HepG2 (cell line): ENCODE results near the gene EEPD1. TPM values are rescaled to one million over a fixed set of nuclear protein-coding genes. Genes with fewer than 3 reads are reported as not detected.
A peak's percentile ranks its signal among the peaks of the same experiment; 100 is the strongest.

Source experiments
- ATAC-seq: fragments of 200-7000 bp; cut with Tn5 transposase; 3 replicates; pipeline ENCODE4 v1.9.1; 2020; ENCODE audit warnings: mild to moderate bottlenecking, moderate library complexity
- BruUV-seq: library from RNA; stranded (reverse); fragments of 400-500 nt; replicated peaks from 2 replicates; lab custom pipeline; 2021; lab: Mats Ljungman, UMichigan
- CTCF ChIA-PET: fragments of 300-600 bp; formaldehyde crosslinking; extraction: SDS; loops from one replicate; lab custom pipeline; 2021; ENCODE audit warnings: low total read pairs, inconsistent platforms, low intra/inter-chr PET ratio; lab: Yijun Ruan, JAX
- POLR2A ChIA-PET: fragments of 350-600 bp; sonication (Branson Sonifier 250); formaldehyde crosslinking; loops from one replicate; lab custom pipeline; 2020; ENCODE audit warnings: antibody characterized with exemption, inconsistent platforms; lab: Yijun Ruan, JAX
- DNase-seq: peaks from one replicate; pipeline ENCODE4 v3.0.0-alpha.2; 2015; ENCODE audit warnings: low spot score
- FAIRE-seq: peaks from 3 replicates; lab custom pipeline; 2011; peaks lifted over from hg19 to GRCh38; lab: Jason Lieb, UNC
- H2AFZ ChIP-seq: one replicate; pipeline ENCODE4 v1.6.1; 2011; ENCODE audit warnings: low read length, inconsistent platforms
- H3K27ac ChIP-seq: fragments of 300-600 bp; 3 replicates; pipeline ENCODE4 v1.8.0; 2011; ENCODE audit warnings: mixed run types, mild to moderate bottlenecking, mixed read lengths, low read length, inconsistent platforms; ENCODE audit not compliant: insufficient read depth; ENCODE audit errors: extremely low read length
- H3K27me3 ChIP-seq, 2 experiments: fragments of 200-600 bp in 1 of 2; 2 replicates in 1 of 2; 3 replicates in 1 of 2; pipeline versions ENCODE4 v1.6.0 to v1.8.0; 2011; ENCODE audit warnings: low read length in 2 of 2, mild to moderate bottlenecking in 2 of 2, moderate library complexity in 2 of 2, inconsistent platforms in 1 of 2; ENCODE audit not compliant: insufficient read depth in 2 of 2, control insufficient read depth in 1 of 2
- H3K36me3 ChIP-seq, 2 experiments: fragments of 200-600 bp in 1 of 2; replicated peaks in 1 of 2; 2 replicates in 1 of 2; 3 replicates in 1 of 2; pipeline versions ENCODE4 v1.5.1 to v1.8.0; 2011; ENCODE audit warnings: low read length in 2 of 2, inconsistent platforms in 1 of 2; ENCODE audit not compliant: insufficient read depth in 2 of 2, control insufficient read depth in 1 of 2
- H3K4me1 ChIP-seq: 2 replicates; pipeline ENCODE4 v1.5.1; 2012; ENCODE audit warnings: low read length, inconsistent platforms; ENCODE audit not compliant: insufficient read depth
- H3K4me2 ChIP-seq: 2 replicates; pipeline ENCODE4 v1.6.0; 2011; ENCODE audit warnings: low read depth, low read length, inconsistent platforms
- H3K4me3 ChIP-seq, 3 experiments: fragments of 200-600 bp in 1 of 3; sonication (generic), shearing (Covaris generic) in 1 of 3; replicated peaks in 1 of 3; 2 replicates each; pipeline ENCODE4 v1.5.1; 2011 to 2016; ENCODE audit warnings: low read length in 3 of 3, inconsistent platforms in 2 of 3, low read depth in 2 of 3, mild to moderate bottlenecking in 2 of 3, control low read depth in 1 of 3, mixed read lengths in 1 of 3; ENCODE audit not compliant: insufficient read depth in 1 of 3
- H3K79me2 ChIP-seq: one replicate; pipeline ENCODE4 v1.6.1; 2011; ENCODE audit warnings: low read length, inconsistent platforms; ENCODE audit not compliant: insufficient read depth
- H3K9ac ChIP-seq: 2 replicates; pipeline ENCODE4 v1.6.0; 2011; ENCODE audit warnings: mild to moderate bottlenecking, low read depth, low read length, inconsistent platforms; ENCODE audit not compliant: insufficient read depth
- H3K9me3 ChIP-seq: 2 replicates; pipeline ENCODE4 v1.5.1; 2012; ENCODE audit warnings: mild to moderate bottlenecking, low read length
- H4K20me1 ChIP-seq: 2 replicates; pipeline ENCODE4 v1.6.0; 2011; ENCODE audit warnings: inconsistent platforms, mild to moderate bottlenecking, low read length, moderate library complexity; ENCODE audit not compliant: insufficient read depth
- AFF4 ChIP-seq: sonication (generic); formaldehyde crosslinking; IDR thresholded peaks from 2 replicates; pipeline ENCODE4 v1.4.0; 2020; ENCODE audit warnings: missing genetic modification reagents
- ATF1 ChIP-seq: IDR thresholded peaks from 2 replicates; pipeline ENCODE4 v1.6.1; 2016; ENCODE audit warnings: mild to moderate bottlenecking, control low read depth
- FOXJ3 ChIP-seq: sonication (generic); formaldehyde crosslinking; IDR thresholded peaks from 2 replicates; pipeline ENCODE4 v1.4.0; 2020; ENCODE audit warnings: missing genetic modification reagents, mild to moderate bottlenecking, borderline replicate concordance
- RBAK ChIP-seq: sonication (generic); formaldehyde crosslinking; IDR thresholded peaks from 2 replicates; pipeline ENCODE4 v1.5.1; 2020; ENCODE audit warnings: mild to moderate bottlenecking, missing genetic modification reagents
- ZNF367 ChIP-seq: sonication (generic); formaldehyde crosslinking; IDR thresholded peaks from 2 replicates; pipeline ENCODE4 v1.4.0; 2020; ENCODE audit warnings: missing genetic modification reagents, borderline replicate concordance
- WGBS: methylation state at CpG from one replicate; pipeline ENCODE4 v1.1.6; 2017; ENCODE audit warnings: low lambda C conversion rate; 5-methylcytosine and 5-hydroxymethylcytosine counted together
- in situ Hi-C: cut with HindIII; loops from 2 replicates; pipeline ENCODE4 v1.10.0; 2017; ENCODE audit warnings: low pct_unique_long_range_greater_than_20kb; ENCODE audit not compliant: extremely low pct_ligation_motif_present
- intact Hi-C: fragments of 100-400 bp; cut with micrococcal nuclease; formaldehyde crosslinking; loops from one replicate; pipeline ENCODE4 v1.10.0; 2022; ENCODE audit not compliant: unreplicated experiment
- polyA plus RNA-seq, 8 experiments: library from polyadenylated mRNA; depleted of rRNA in 3 of 8; stranded (reverse) in 7 of 8; unstranded in 1 of 8; fragments of >200 nt; fragmentation: Illumina TruSeq in 4 of 8; extraction: Trizol in 4 of 8; gene quantifications; 2 replicates each; pipeline versions ENCODE4 v1.2.1 to v1.2.3, GENCODE V29; 2011 to 2016; ENCODE audit warnings: low read depth in 4 of 8, missing spikeins in 1 of 8, mixed read lengths in 1 of 8; ENCODE audit not compliant: insufficient read depth in 1 of 8
- total RNA-seq, 5 experiments: library from RNA; depleted of rRNA; stranded (reverse); fragments of >200 nt; fragmentation: Illumina TruSeq; extraction: Trizol; gene quantifications; 2 replicates each; pipeline ENCODE4 v1.2.3, GENCODE V29; 2016; ENCODE audit warnings: low read depth in 1 of 5
- TF ChIP-seq, protein P1 (sequence below): sonication (generic); formaldehyde crosslinking; IDR thresholded peaks from 2 replicates; pipeline ENCODE4 v1.5.1; 2020; ENCODE audit warnings: mild to moderate bottlenecking, missing genetic modification reagents, borderline replicate concordance
- TF ChIP-seq, protein P2 (sequence below): sonication (generic); formaldehyde crosslinking; IDR thresholded peaks from 2 replicates; pipeline ENCODE4 v1.4.0; 2020; ENCODE audit warnings: mild to moderate bottlenecking, missing genetic modification reagents
- TF ChIP-seq, protein P3 (sequence below): IDR thresholded peaks from 2 replicates; pipeline ENCODE4 v1.6.1; 2016; ENCODE audit warnings: missing compliant biosample characterization, missing genetic modification reagents, borderline replicate concordance
- TF ChIP-seq, protein P4 (sequence below): sonication (generic); formaldehyde crosslinking; IDR thresholded peaks from 2 replicates; pipeline ENCODE4 v1.4.0; 2020; ENCODE audit warnings: missing genetic modification reagents; ENCODE audit errors: not compliant biosample characterization
- TF ChIP-seq, protein P5 (sequence below): sonication (generic); formaldehyde crosslinking; IDR thresholded peaks from 2 replicates; pipeline ENCODE4 v1.5.0; 2020; ENCODE audit warnings: mild to moderate bottlenecking, missing genetic modification reagents

EEPD1 gene
- total and polyA plus RNA-seq, 2 of the 13 experiments (the other 11 are each of a cell fraction or from before 2014, with no cell fraction given): 10.1 to 16.4 TPM

GRCh38 chr7:36278620-36279172 is 125.6 kb downstream of the EEPD1 start:
- DNase-seq (no peak), ATAC-seq (peak; percentile 19; the same call in 1 of the 3 replicates), FAIRE-seq (no peak)
- H3K79me2 ChIP-seq: no peaks in the 10 kb centered on the region
- no peaks in the 10 kb centered on the region for H4K20me1 ChIP-seq
- no peaks in the 10 kb centered on the region for H3K9me3 ChIP-seq
- no TSS peak for BruUV-seq
- peaks cover 88% of the 10 kb centered on the region for H3K4me1 ChIP-seq
- POLR2A ChIA-PET: interaction anchor here (1.3 kb wide), 1 partner anchor 11 kb away, joined by 4 read pairs; no protein-coding TSS in a partner anchor
- WGBS: 91% methylated on average over 7 of the region's 7 CpGs
- in situ Hi-C loops: no loop called here
- peaks cover 0 to 22% of the 10 kb centered on the region in 2 experiments; a peak in 2 of 5 replicates for H3K36me3 ChIP-seq
- no peak overlapping the region for H3K4me2 ChIP-seq
- intact Hi-C loops: no loop called here
- H3K27me3 ChIP-seq: no peaks in the 10 kb centered on the region
- H2AFZ ChIP-seq: no peak overlapping the region
- H3K9ac ChIP-seq: no peak overlapping the region
- no peak overlapping the region for H3K4me3 ChIP-seq
- no peak overlapping the region for H3K27ac ChIP-seq
- CTCF ChIA-PET: no interaction called here
- TF ChIP-seq, protein P1, sequence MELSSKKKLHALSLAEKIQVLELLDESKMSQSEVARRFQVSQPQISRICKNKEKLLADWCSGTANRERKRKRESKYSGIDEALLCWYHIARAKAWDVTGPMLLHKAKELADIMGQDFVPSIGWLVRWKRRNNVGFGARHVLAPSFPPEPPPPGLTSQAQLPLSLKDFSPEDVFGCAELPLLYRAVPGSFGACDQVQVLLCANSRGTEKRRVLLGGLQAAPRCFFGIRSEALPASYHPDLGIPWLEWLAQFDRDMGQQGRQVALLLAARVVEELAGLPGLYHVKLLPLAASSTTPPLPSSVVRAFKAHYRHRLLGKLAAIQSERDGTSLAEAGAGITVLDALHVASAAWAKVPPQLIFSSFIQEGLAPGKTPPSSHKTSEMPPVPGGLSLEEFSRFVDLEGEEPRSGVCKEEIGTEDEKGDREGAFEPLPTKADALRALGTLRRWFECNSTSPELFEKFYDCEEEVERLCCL (CRISPR knock-in tag): no peak
- TF ChIP-seq FOXJ3 (CRISPR knock-in tag) (no peak), AFF4 (CRISPR knock-in tag) (no peak), ATF1 (CRISPR knock-in tag) (no peak), RBAK (CRISPR knock-in tag) (no peak), ZNF367 (no peak)
- TF ChIP-seq, protein P2, sequence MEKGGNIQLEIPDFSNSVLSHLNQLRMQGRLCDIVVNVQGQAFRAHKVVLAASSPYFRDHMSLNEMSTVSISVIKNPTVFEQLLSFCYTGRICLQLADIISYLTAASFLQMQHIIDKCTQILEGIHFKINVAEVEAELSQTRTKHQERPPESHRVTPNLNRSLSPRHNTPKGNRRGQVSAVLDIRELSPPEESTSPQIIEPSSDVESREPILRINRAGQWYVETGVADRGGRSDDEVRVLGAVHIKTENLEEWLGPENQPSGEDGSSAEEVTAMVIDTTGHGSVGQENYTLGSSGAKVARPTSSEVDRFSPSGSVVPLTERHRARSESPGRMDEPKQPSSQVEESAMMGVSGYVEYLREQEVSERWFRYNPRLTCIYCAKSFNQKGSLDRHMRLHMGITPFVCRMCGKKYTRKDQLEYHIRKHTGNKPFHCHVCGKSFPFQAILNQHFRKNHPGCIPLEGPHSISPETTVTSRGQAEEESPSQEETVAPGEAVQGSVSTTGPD (CRISPR knock-in tag): no peak
- TF ChIP-seq, protein P3, sequence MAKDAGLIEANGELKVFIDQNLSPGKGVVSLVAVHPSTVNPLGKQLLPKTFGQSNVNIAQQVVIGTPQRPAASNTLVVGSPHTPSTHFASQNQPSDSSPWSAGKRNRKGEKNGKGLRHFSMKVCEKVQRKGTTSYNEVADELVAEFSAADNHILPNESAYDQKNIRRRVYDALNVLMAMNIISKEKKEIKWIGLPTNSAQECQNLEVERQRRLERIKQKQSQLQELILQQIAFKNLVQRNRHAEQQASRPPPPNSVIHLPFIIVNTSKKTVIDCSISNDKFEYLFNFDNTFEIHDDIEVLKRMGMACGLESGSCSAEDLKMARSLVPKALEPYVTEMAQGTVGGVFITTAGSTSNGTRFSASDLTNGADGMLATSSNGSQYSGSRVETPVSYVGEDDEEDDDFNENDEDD (CRISPR knock-in tag): no peak
- TF ChIP-seq, protein P4, sequence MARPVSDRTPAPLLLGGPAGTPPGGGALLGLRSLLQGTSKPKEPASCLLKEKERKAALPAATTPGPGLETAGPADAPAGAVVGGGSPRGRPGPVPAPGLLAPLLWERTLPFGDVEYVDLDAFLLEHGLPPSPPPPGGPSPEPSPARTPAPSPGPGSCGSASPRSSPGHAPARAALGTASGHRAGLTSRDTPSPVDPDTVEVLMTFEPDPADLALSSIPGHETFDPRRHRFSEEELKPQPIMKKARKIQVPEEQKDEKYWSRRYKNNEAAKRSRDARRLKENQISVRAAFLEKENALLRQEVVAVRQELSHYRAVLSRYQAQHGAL (CRISPR knock-in tag): no peak
- TF ChIP-seq, protein P5, sequence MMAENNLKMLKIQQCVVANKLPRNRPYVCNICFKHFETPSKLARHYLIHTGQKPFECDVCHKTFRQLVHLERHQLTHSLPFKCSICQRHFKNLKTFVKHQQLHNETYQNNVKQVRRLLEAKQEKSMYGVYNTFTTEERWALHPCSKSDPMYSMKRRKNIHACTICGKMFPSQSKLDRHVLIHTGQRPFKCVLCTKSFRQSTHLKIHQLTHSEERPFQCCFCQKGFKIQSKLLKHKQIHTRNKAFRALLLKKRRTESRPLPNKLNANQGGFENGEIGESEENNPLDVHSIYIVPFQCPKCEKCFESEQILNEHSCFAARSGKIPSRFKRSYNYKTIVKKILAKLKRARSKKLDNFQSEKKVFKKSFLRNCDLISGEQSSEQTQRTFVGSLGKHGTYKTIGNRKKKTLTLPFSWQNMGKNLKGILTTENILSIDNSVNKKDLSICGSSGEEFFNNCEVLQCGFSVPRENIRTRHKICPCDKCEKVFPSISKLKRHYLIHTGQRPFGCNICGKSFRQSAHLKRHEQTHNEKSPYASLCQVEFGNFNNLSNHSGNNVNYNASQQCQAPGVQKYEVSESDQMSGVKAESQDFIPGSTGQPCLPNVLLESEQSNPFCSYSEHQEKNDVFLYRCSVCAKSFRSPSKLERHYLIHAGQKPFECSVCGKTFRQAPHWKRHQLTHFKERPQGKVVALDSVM: no peak
